DOHH2 (cell line): Measurements from ENCODE around the gene GRIA3.

Source experiments
- CTCF ChIP-seq: fragments of 200-600 bp; sonication (generic); IDR thresholded peaks from one replicate; pipeline ENCODE4 v1.5.1; 2014; ENCODE audit warnings: antibody characterized with exemption, mild to moderate bottlenecking, low read depth, low read length; ENCODE audit not compliant: poor library complexity, severe bottlenecking
- EZH2phosphoT487 ChIP-seq: fragments of 200-600 bp; sonication (generic); IDR thresholded peaks from 2 replicates; pipeline ENCODE4 v1.6.1; 2017; ENCODE audit warnings: borderline replicate concordance, mild to moderate bottlenecking, antibody characterized with exemption, low read length, moderate library complexity, mixed read lengths

DNA sequence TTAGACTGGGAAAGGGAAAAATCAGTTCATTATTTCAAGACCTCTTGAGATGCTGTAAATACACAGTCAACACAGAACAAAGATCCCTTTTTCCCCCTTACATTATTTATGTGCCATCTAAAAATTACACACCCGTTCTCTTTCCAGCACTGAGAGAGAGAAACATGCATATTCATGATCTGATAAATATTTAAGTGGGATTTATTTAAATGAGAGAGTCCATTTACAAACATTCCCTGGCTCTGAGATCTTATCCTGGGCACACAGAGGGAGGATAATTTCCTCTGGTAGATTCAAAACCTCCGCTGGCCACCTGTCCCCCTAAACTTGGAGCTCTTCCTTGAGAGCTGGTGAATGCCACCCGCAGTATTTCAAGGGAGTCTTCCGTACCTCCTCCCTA lies 88.6 kb downstream of the GRIA3 start:
- no peak for TF ChIP-seq CTCF
- TF ChIP-seq EZH2phosphoT487 = no peak
